Omental fat pad (tissue), 4 donors: Measurements from ENCODE around the gene TACC2. TPM values are rescaled to one million over a fixed set of nuclear protein-coding genes. Genes with fewer than 3 reads are reported as not detected.

Experiments used
- ATAC-seq: fragments of 150-250 bp; one replicate; pipeline ENCODE4 v1.9.1; 2016; ENCODE audit warnings: mild to moderate bottlenecking, moderate library complexity; ENCODE audit not compliant: low FRiP score
- DNase-seq: peaks from one replicate; pipeline ENCODE4 v3.0.0-alpha.2; 2019; ENCODE audit warnings: low spot score
- CTCF ChIP-seq, 3 donors: fragments of 450-650 bp; IDR thresholded peaks; one replicate each; pipeline ENCODE4 v1.5.1; 2016 to 2017; ENCODE audit warnings: antibody characterized with exemption in 3 of 3, mild to moderate bottlenecking in 3 of 3, moderate library complexity in 2 of 3
- small RNA-seq: library from RNA; depleted of rRNA; stranded (forward); fragments of <200 nt; gene quantifications from one replicate; pipeline ENCODE3, GENCODE V24; 2016
- total RNA-seq, 4 donors: library from RNA; depleted of rRNA; stranded (reverse); fragments of >200 nt; gene quantifications; one replicate each; pipeline ENCODE4 v1.1.0, GENCODE V29; 2016

Gene TACC2
- total RNA-seq, 4 donors from 2014 or later: 23.8 to 33.6 (median 29.4) TPM

GRCh38 chr10:122303271-122304053 lies 314.5 kb downstream of the TACC2 start:
- no peak for TF ChIP-seq CTCF (IDR thresholded peaks at IDR 0.05)

More at GRCh38 chr10:122303271-122304053, 314.5 kb downstream of the TACC2 start:
- DNase-seq (no peak), ATAC-seq (no peak)

Small RNA genes lying within 50 kb of the gene (small RNA-seq; reads per million reads assigned to genes)
- not detected for gene RF02219

Other genes starting within 250 kb of the TACC2 start
- gene ATE1, start 61.1 kb upstream of the TACC2 start, total RNA-seq: 10 to 100 TPM; 20.8 to 29.5 (median 24.9) TPM
- 10 to 100 TPM; 36.0 to 99.1 (median 58.9) TPM for gene NSMCE4A, start 13.9 kb upstream of the TACC2 start, total RNA-seq